ENCODE data around the gene CKM. TPM values are rescaled to one million over a fixed set of nuclear protein-coding genes. Genes with fewer than 3 reads are reported as not detected.

CKM gene
- total and polyA plus RNA-seq, 10 of the 15 experiments (the other 5 are each of a cell fraction or from before 2014, with no cell fraction given): 0.08 to 0.14 (median 0.13) TPM; not detected in 5

GRCh38 chr19:45280471-45280961 lies 42.2 kb downstream of the CKM start:
- Histone ChIP-seq H3K4me3 (no peak overlapping the region), H4K20me1 (ENCODE audit: control insufficient read depth, insufficient read depth) (no peaks in the 10 kb centered on the region), H3K4me1 (ENCODE audit: control insufficient read depth, insufficient read depth, low read length) (no peaks in the 10 kb centered on the region), H2AFZ (ENCODE audit: control insufficient read depth, low read depth, low read length) (no peak overlapping the region), H3K4me2 (ENCODE audit: control insufficient read depth, insufficient read depth) (no peak overlapping the region), H3K27ac (ENCODE audit: control insufficient read depth, insufficient read depth) (no peak overlapping the region), H3K27me3 (replicated peaks in 1 of 2; ENCODE audit: control insufficient read depth in 2 of 2, insufficient read depth in 2 of 2, low read length in 1 of 2) (no peaks in the 10 kb centered on the region), H3K9me3 (replicated peaks; ENCODE audit: control insufficient read depth, insufficient read depth, low read length) (no peaks in the 10 kb centered on the region), H3K9ac (ENCODE audit: control insufficient read depth, insufficient read depth, low read length) (no peak overlapping the region), H3K79me2 (ENCODE audit: control insufficient read depth, insufficient read depth, low read length) (no peaks in the 10 kb centered on the region), H3K36me3 (ENCODE audit: control insufficient read depth in 2 of 2, insufficient read depth in 2 of 2, low read length in 1 of 2) (peaks cover 0 to 2% of the 10 kb centered on the region in 2 experiments; a peak in 3 of 4 replicates)
- intact Hi-C loops (cut with micrococcal nuclease; ENCODE audit: unreplicated experiment) (no loop called here), in situ Hi-C loops (cut with MboI) (no loop called here)
- CTCF ChIA-PET: no interaction called here
- SMC1A ChIA-PET (ENCODE audit: uncharacterized antibody, unreplicated experiment): interaction anchor here (0.7 kb wide), 1 partner anchor 168 kb away, joined by 3 read pairs; no protein-coding TSS in a partner anchor
- TF ChIP-seq KDM1A (IDR thresholded peaks at IDR 0.05; ENCODE audit: borderline replicate concordance): no peak
- TF ChIP-seq TCF12 (IDR thresholded peaks at IDR 0.05; ENCODE audit: low read depth, low read length): no peak
- TF ChIP-seq FOXM1 (IDR thresholded peaks at IDR 0.05; ENCODE audit: low read depth, low read length): no peak
- 94% methylated on average over 19 of the region's 19 CpGs for WGBS (ENCODE audit: insufficient coverage, insufficient replicate concordance, low lambda C conversion rate, missing lambda C conversion rate)
- RAD21 ChIA-PET (ENCODE audit: unreplicated experiment): no interaction called here
- no peak for FAIRE-seq
- POLR2A ChIA-PET: interaction anchor here (0.6 kb wide), 1 partner anchor 97 kb away, joined by 3 read pairs; no protein-coding TSS in a partner anchor
- no peak for DNase-seq (ENCODE audit: low read depth, low spot score)
- no peak for ATAC-seq
- BruUV-seq (replicated peaks): no TSS peak

GRCh38 chr19:45279587-45280192 lies 43.0 kb downstream of the CKM start:
- Histone ChIP-seq H3K27ac (ENCODE audit: control insufficient read depth, insufficient read depth) (no peak overlapping the region), H3K9ac (ENCODE audit: control insufficient read depth, insufficient read depth, low read length) (no peak overlapping the region), H2AFZ (ENCODE audit: control insufficient read depth, low read depth, low read length) (no peak overlapping the region), H4K20me1 (ENCODE audit: control insufficient read depth, insufficient read depth) (no peaks in the 10 kb centered on the region), H3K4me1 (ENCODE audit: control insufficient read depth, insufficient read depth, low read length) (no peaks in the 10 kb centered on the region), H3K9me3 (replicated peaks; ENCODE audit: control insufficient read depth, insufficient read depth, low read length) (no peaks in the 10 kb centered on the region), H3K4me3 (no peak overlapping the region), H3K36me3 (ENCODE audit: control insufficient read depth in 2 of 2, insufficient read depth in 2 of 2, low read length in 1 of 2) (peaks cover 0 to 2% of the 10 kb centered on the region in 2 experiments; a peak in 3 of 4 replicates), H3K27me3 (replicated peaks in 1 of 2; ENCODE audit: control insufficient read depth in 2 of 2, insufficient read depth in 2 of 2, low read length in 1 of 2) (no peaks in the 10 kb centered on the region), H3K79me2 (ENCODE audit: control insufficient read depth, insufficient read depth, low read length) (no peaks in the 10 kb centered on the region), H3K4me2 (ENCODE audit: control insufficient read depth, insufficient read depth) (no peak overlapping the region)
- SMC1A ChIA-PET (ENCODE audit: uncharacterized antibody, unreplicated experiment): no interaction called here
- CTCF ChIA-PET: no interaction called here
- in situ Hi-C loops (cut with MboI): no loop called here
- BruUV-seq (replicated peaks): no TSS peak
- 95% methylated on average over 3 of the region's 3 CpGs for WGBS (ENCODE audit: insufficient coverage, insufficient replicate concordance, low lambda C conversion rate, missing lambda C conversion rate)
- FAIRE-seq (no peak), DNase-seq (ENCODE audit: low read depth, low spot score) (no peak), ATAC-seq (no peak)
- intact Hi-C loops (cut with micrococcal nuclease; ENCODE audit: unreplicated experiment): no loop called here
- POLR2A ChIA-PET: no interaction called here
- TF ChIP-seq NRF1 (conservative IDR thresholded peaks at IDR 0.05; ENCODE audit: low read depth, low read length): no peak
- TF ChIP-seq ESRRA (IDR thresholded peaks at IDR 0.05; ENCODE audit: low read length): no peak
- RAD21 ChIA-PET (ENCODE audit: unreplicated experiment): no interaction called here
